Measurements from ENCODE around the gene NPBWR2.
"Not testable (repeated sequence)": the region's sequence is repeated elsewhere in the genome, so short reads cannot be mapped to it uniquely, and the experiment has no call there.

GRCh38 chr20:64088586-64088985 is 18.8 kb downstream of the NPBWR2 start:
- not testable (repeated sequence) for TF ChIP-seq PBX3 (CRISPR knock-in tag; IDR thresholded peaks at IDR 0.05); CTCF (tag by site-specific recombination; IDR thresholded peaks at IDR 0.05); SETDB1 (IDR thresholded peaks at IDR 0.05; ENCODE audit: insufficient read length, low read length); REST (tag by site-specific recombination; IDR thresholded peaks at IDR 0.05); OVOL3 (tag by site-specific recombination; IDR thresholded peaks at IDR 0.05); YY1 (tag by site-specific recombination; IDR thresholded peaks at IDR 0.05); ZNF24 (tag by site-specific recombination; IDR thresholded peaks at IDR 0.05); ZBTB10 (tag by site-specific recombination; IDR thresholded peaks at IDR 0.05); ZNF114 (tag by site-specific recombination; IDR thresholded peaks at IDR 0.05); ZNF692 (tag by site-specific recombination; IDR thresholded peaks at IDR 0.05); KLF16 (tag by site-specific recombination; IDR thresholded peaks at IDR 0.05); ZNF16 (tag by site-specific recombination; IDR thresholded peaks at IDR 0.05; ENCODE audit: low read depth); ZFP41 (tag by site-specific recombination; IDR thresholded peaks at IDR 0.05; ENCODE audit: borderline replicate concordance); ZNF596 (tag by site-specific recombination; IDR thresholded peaks at IDR 0.05)
